LNCAP (cell line): ENCODE measurements around the gene PDGFRB.

Experiments used
- TF ChIP-seq, protein P1 (sequence below): fragments of 450-650 bp; IDR thresholded peaks from 2 replicates; pipeline ENCODE4 v1.5.1; 2017; ENCODE audit warnings: mild to moderate bottlenecking

PDGFRB gene

GRCh38 chr5:150147670-150148069 is 8.0 kb downstream of the PDGFRB start:
- TF ChIP-seq, protein P1, sequence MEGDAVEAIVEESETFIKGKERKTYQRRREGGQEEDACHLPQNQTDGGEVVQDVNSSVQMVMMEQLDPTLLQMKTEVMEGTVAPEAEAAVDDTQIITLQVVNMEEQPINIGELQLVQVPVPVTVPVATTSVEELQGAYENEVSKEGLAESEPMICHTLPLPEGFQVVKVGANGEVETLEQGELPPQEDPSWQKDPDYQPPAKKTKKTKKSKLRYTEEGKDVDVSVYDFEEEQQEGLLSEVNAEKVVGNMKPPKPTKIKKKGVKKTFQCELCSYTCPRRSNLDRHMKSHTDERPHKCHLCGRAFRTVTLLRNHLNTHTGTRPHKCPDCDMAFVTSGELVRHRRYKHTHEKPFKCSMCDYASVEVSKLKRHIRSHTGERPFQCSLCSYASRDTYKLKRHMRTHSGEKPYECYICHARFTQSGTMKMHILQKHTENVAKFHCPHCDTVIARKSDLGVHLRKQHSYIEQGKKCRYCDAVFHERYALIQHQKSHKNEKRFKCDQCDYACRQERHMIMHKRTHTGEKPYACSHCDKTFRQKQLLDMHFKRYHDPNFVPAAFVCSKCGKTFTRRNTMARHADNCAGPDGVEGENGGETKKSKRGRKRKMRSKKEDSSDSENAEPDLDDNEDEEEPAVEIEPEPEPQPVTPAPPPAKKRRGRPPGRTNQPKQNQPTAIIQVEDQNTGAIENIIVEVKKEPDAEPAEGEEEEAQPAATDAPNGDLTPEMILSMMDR: no peak

GRCh38 chr5:150146862-150147601 is 8.6 kb downstream of the PDGFRB start:
- TF ChIP-seq, protein P1: no peak

DNA sequence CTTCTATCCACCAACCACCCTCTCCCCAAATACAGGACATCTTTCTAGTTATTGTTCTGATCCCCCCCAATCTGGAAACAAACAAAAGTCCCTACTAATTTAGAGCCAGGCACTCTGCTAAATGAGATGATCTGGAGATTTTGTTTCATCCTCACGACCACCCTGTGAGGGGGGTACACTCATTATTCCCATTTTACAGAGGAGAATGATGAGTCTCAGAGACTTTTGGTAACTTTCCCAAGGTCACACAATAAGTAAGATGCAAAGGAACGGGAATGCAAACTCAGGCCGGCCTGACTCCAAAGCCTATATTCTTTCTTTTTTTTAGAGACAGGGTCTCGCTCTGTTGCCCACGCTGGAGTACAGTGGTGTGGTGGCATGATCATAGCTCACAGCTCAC is 9.4 kb downstream of the PDGFRB start:
- TF ChIP-seq, protein P1: no peak

- TF ChIP-seq, protein P1: no peak
These were observed 10.8 kb downstream of the PDGFRB start for GRCh38 chr5:150144879-150145278.

DNA sequence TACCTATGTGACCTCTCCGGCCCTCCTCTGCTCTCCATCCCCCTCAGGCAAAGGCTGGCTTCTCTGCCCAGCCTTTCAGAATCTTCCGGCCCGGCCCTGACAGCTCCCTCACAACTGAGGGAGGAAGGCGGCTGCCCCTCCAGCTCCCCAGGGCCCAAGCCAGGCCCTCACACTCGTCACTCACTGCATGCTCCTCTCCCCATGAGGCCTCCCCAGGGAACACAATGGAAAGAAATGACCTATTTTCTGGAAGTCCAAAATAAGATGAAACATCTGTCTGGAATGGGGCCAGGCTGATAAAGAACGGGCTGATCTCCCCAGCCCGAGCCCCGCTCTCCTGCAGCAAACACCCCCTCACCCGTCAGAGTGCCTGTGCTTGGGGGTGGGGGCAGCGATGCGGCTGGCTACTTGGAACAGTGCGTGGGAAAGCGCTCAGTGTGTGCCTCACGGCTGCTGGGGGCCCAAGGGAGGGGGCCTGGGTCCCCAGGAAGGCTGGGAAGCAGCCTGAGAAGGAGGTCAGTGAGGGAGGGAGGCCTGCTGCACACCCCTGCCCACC is 11.3 kb downstream of the PDGFRB start:
- TF ChIP-seq, protein P1: no peak

DNA sequence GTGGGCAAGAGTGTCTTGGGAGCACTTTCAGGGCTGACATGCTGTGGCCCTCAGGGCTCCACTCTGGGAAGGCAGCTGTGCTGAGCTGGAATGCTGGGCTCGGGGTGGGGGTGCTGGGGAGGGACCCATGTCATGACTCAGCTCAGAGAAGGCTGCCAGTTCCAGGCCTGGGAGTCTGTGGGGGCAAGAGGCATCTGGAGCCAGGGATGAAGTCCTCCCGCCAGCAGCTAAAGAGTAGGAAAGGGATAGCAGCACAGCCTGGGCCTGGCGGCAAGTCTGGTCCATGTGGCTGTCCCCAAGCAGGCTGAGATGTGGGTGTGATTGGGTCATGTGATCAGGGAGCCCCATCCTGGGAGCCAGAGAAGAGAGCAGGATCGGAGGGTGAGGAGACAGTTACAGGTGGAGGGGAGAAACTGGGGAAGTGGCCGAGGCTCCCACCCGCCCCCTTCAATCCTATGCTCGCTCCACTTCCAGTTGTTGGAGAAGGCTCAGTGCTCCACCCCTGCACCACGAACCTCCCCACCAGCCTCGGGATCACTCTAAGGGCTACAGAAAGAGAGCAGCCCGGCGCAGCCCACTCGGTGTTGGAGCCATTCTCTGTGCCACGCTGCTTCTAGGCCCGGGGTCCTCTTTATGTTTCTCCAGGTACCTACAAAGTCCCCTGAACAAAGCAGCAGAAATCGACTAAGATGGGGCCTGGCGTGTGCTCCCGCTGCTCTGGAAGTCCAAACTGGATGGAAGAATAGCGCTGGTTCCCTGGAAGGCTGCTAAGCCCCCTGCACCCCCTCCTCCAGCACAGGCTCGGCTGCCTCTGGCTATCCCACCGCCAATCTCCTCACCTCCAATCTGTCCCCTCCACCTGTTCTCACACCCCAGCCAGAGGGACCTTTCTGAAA is 12.0 kb downstream of the PDGFRB start:
- TF ChIP-seq, protein P1: no peak

- TF ChIP-seq, protein P1: no peak
These were observed 12.7 kb downstream of the PDGFRB start for GRCh38 chr5:150142959-150143349.
